HL-60 (cell line): ENCODE measurements around the gene PHF5A.

Source experiments
- CTCF ChIP-seq: IDR thresholded peaks from one replicate; pipeline ENCODE4 v1.5.1; 2011; ENCODE audit warnings: low read length, control low read depth, inconsistent platforms; ENCODE audit not compliant: insufficient read depth
- GABPA ChIP-seq: IDR thresholded peaks from 2 replicates; pipeline ENCODE4 v1.6.1; 2012; ENCODE audit warnings: low read depth
- POLR2AphosphoS5 ChIP-seq: IDR thresholded peaks from 2 replicates; pipeline ENCODE4 v1.6.1; 2012; ENCODE audit warnings: low read depth
- REST ChIP-seq: IDR thresholded peaks from 2 replicates; pipeline ENCODE4 v1.6.1; 2012; ENCODE audit warnings: low read depth; ENCODE audit not compliant: insufficient replicate concordance

GRCh38 chr22:41415554-41415953 lies 52.9 kb downstream of the PHF5A start:
- no peak for TF ChIP-seq CTCF
- TF ChIP-seq REST = no peak
- no peak for TF ChIP-seq GABPA
- no peak for TF ChIP-seq POLR2AphosphoS5
